ENCODE results near the gene ADRA2C. TPM values are rescaled to one million over a fixed set of nuclear protein-coding genes. Genes with fewer than 3 reads are reported as not detected.

The ADRA2C gene
- total RNA-seq, 1 experiment from 2014 or later: 8.6 TPM

DNA sequence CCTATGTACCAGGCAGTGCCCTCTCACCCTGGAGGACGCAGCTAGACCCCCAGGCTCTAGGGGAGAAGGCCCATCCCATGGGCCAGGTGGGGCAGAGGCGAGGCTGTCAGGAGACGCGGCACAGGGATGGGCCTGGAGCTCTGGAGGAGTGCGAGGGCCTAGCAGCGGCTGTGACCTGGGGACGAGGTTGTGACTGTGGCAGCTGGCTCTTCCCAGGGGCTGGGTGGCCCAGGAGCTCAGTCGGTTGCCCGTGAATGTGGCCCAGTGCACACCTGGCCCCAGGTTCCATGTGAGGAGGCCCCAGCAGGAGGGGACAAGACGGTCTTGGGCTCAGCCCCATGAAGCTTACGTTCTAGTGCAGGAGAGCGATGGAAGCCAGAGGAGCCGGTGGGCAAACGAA is 31.0 kb upstream of the ADRA2C start:
- no peak overlapping the region for H2BK12ac ChIP-seq (ENCODE audit: insufficient read length, low read depth, low read length)
- no peak overlapping the region for H2AFZ ChIP-seq (ENCODE audit: low read length)
- Mint-ChIP-seq H3K4me1 (peaks cover 10 to 18% of the 10 kb centered on the region in 2 experiments), H3K27ac (no peak overlapping the region; a peak in 1 of 7 replicates), H3K4me3 (no peak overlapping the region), H3K36me3 (ENCODE audit: insufficient read depth in 1 of 3, low read depth in 3 of 3) (peaks cover 0 to 5% (median 3%) of the 10 kb centered on the region in 3 experiments; a peak in 2 of 7 replicates), H3K9me3 (peaks cover 3 to 6% of the 10 kb centered on the region in 2 experiments; a peak in 3 of 5 replicates), H3K27me3 (ENCODE audit: low read depth) (peaks cover 14% of the 10 kb centered on the region)
- H4K5ac ChIP-seq (ENCODE audit: insufficient read length, low read depth, low read length): no peak overlapping the region
- H4K20me1 ChIP-seq (ENCODE audit: control insufficient read depth, insufficient read depth, insufficient read length): no peaks in the 10 kb centered on the region
- no peak overlapping the region for H3K14ac ChIP-seq (ENCODE audit: insufficient read depth, low read length)
- no peaks in the 10 kb centered on the region for H3K23me2 ChIP-seq (ENCODE audit: insufficient read length, low read depth, low read length, poor library complexity, severe bottlenecking)
- H2AK5ac ChIP-seq (ENCODE audit: insufficient read length, low read length): no peak overlapping the region
- DNase-seq: no peak
- no peaks in the 10 kb centered on the region for H3K4me1 ChIP-seq (ENCODE audit: insufficient read depth, low read length)
- H3K4ac ChIP-seq (ENCODE audit: low read depth, low read length): no peak overlapping the region
- no CpG with 5 or more reads among the region's 14 CpGs for WGBS (ENCODE audit: extremely low coverage, insufficient read length, low lambda C conversion rate)
- TF ChIP-seq, protein P1, sequence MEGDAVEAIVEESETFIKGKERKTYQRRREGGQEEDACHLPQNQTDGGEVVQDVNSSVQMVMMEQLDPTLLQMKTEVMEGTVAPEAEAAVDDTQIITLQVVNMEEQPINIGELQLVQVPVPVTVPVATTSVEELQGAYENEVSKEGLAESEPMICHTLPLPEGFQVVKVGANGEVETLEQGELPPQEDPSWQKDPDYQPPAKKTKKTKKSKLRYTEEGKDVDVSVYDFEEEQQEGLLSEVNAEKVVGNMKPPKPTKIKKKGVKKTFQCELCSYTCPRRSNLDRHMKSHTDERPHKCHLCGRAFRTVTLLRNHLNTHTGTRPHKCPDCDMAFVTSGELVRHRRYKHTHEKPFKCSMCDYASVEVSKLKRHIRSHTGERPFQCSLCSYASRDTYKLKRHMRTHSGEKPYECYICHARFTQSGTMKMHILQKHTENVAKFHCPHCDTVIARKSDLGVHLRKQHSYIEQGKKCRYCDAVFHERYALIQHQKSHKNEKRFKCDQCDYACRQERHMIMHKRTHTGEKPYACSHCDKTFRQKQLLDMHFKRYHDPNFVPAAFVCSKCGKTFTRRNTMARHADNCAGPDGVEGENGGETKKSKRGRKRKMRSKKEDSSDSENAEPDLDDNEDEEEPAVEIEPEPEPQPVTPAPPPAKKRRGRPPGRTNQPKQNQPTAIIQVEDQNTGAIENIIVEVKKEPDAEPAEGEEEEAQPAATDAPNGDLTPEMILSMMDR (conservative IDR thresholded peaks at IDR 0.05): no peak
- no peak overlapping the region for H3K9ac ChIP-seq (ENCODE audit: extremely low read depth, insufficient read length, low read length)
- no peak overlapping the region for H4K91ac ChIP-seq (ENCODE audit: insufficient read length, low read depth, low read length)
- H2BK120ac ChIP-seq (ENCODE audit: low read depth, low read length, poor library complexity, severe bottlenecking): no peak overlapping the region
- no peaks in the 10 kb centered on the region for H3K27me3 ChIP-seq (ENCODE audit: insufficient read depth, low read length)
- no peaks in the 10 kb centered on the region for H3K79me1 ChIP-seq (ENCODE audit: insufficient read depth, low read depth, low read length, poor library complexity, severe bottlenecking)
- H2BK15ac ChIP-seq (ENCODE audit: low read depth, low read length): no peak overlapping the region
- no peak overlapping the region for H3K4me2 ChIP-seq (ENCODE audit: insufficient read depth, insufficient read length, low read length)
- no peak overlapping the region for H3K23ac ChIP-seq (ENCODE audit: insufficient read length, low read depth, low read length)
- H3K56ac ChIP-seq (ENCODE audit: insufficient read length, low read depth, low read length): no peak overlapping the region
- no peak overlapping the region for H2BK20ac ChIP-seq (ENCODE audit: low read depth, low read length, poor library complexity, severe bottlenecking)
- no peak overlapping the region for H3K27ac ChIP-seq (ENCODE audit: insufficient read length, low read depth, low read length)
- H2BK5ac ChIP-seq (ENCODE audit: insufficient read length, low read length): no peak overlapping the region
- H3T11ph ChIP-seq (ENCODE audit: low read length): no peak overlapping the region
- H3K79me2 ChIP-seq (ENCODE audit: insufficient read depth, low read length): no peaks in the 10 kb centered on the region
- H4K8ac ChIP-seq (replicated peaks; ENCODE audit: insufficient read length, low read depth, low read length): no peak overlapping the region
- H3K18ac ChIP-seq (ENCODE audit: insufficient read length, low read depth, low read length): no peak overlapping the region
- no peaks in the 10 kb centered on the region for H3K9me3 ChIP-seq (ENCODE audit: control insufficient read depth, low read depth, low read length)

Data from H9 (cell line).